Right forelimb (tissue), 1 donor: ENCODE results near the gene SPRR2A.
"Not testable (repeated sequence)": the region's sequence is repeated elsewhere in the genome, so short reads cannot be mapped to it uniquely, and the experiment has no call there.

Experiments
- DNase-seq: peaks from one replicate; pipeline ENCODE4 v3.0.0-alpha.2; 2018

SPRR2A gene

GRCh38 chr1:153023109-153023508, 34.2 kb downstream of the SPRR2A start:
- no peak for DNase-seq

- not testable (repeated sequence) for DNase-seq
Observed at GRCh38 chr1:153022340-153022739, 35.0 kb downstream of the SPRR2A start.

- not testable (repeated sequence) for DNase-seq
Observed at GRCh38 chr1:153021829-153022228, 35.5 kb downstream of the SPRR2A start.

GRCh38 chr1:153011235-153011758, 46.0 kb downstream of the SPRR2A start:
- not testable (repeated sequence) for DNase-seq
